ENCODE results near the gene G6PC3. TPM values are rescaled to one million over a fixed set of nuclear protein-coding genes. Genes with fewer than 3 reads are reported as not detected.

The G6PC3 gene
- total RNA-seq, 3 donors from 2014 or later (not counting 1 experiment from before 2014, with no cell fraction given) = 18.2 to 21.7 (median 20.6) TPM

DNA sequence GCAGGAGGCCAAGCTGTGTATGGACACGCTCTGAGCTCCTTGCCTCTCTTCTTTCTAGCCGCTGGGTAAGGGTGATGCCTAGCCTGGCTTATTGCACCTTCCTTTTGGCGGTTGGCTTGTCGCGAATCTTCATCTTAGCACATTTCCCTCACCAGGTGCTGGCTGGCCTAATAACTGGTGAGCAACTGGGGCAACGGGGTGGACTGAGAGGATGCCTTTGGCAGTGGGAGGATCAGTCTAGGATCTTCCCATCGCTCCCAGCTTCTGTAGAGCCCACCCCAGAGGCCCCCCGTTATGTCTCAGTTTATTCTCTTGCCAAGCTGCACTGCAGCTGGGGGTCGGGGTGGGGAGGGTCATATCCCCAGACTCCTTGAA is 4.4 kb downstream of the G6PC3 start:
- Histone ChIP-seq H3K9me3 (ENCODE audit: control insufficient read depth, insufficient read depth, low read length) (no peaks in the 10 kb centered on the region), H3K4me3 (ENCODE audit: low read length) (no peak overlapping the region), H3K27ac (ENCODE audit: low read length) (no peak overlapping the region), H3K27me3 (ENCODE audit: control insufficient read depth, insufficient read depth, low read length) (no peaks in the 10 kb centered on the region), H3K4me1 (ENCODE audit: control insufficient read depth, insufficient read depth, low read length) (peaks cover 23% of the 10 kb centered on the region), H3K36me3 (ENCODE audit: control insufficient read depth, insufficient read depth, low read length) (peaks cover 37% of the 10 kb centered on the region)
- Mint-ChIP-seq H3K36me3 (no peaks in the 10 kb centered on the region), H3K9me3 (no peaks in the 10 kb centered on the region), H3K27ac (no peak overlapping the region), H3K4me3 (no peak overlapping the region), H3K27me3 (ENCODE audit: low read depth in 2 of 2) (no peaks in the 10 kb centered on the region), H3K4me1 (peaks cover 23 to 32% of the 10 kb centered on the region in 2 donors)
- TF ChIP-seq, protein P1, sequence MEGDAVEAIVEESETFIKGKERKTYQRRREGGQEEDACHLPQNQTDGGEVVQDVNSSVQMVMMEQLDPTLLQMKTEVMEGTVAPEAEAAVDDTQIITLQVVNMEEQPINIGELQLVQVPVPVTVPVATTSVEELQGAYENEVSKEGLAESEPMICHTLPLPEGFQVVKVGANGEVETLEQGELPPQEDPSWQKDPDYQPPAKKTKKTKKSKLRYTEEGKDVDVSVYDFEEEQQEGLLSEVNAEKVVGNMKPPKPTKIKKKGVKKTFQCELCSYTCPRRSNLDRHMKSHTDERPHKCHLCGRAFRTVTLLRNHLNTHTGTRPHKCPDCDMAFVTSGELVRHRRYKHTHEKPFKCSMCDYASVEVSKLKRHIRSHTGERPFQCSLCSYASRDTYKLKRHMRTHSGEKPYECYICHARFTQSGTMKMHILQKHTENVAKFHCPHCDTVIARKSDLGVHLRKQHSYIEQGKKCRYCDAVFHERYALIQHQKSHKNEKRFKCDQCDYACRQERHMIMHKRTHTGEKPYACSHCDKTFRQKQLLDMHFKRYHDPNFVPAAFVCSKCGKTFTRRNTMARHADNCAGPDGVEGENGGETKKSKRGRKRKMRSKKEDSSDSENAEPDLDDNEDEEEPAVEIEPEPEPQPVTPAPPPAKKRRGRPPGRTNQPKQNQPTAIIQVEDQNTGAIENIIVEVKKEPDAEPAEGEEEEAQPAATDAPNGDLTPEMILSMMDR (IDR thresholded peaks at IDR 0.05) = no peak
- no peak for ATAC-seq
- DNase-seq = no peak
- intact Hi-C loops (cut with micrococcal nuclease) = loop anchor here (5.0 kb wide), 1 partner anchor 47 kb away; the partner anchor contains the start of gene HDAC5
- 91% methylated on average over 9 of the region's 9 CpGs for WGBS (ENCODE audit: insufficient coverage)

DNA sequence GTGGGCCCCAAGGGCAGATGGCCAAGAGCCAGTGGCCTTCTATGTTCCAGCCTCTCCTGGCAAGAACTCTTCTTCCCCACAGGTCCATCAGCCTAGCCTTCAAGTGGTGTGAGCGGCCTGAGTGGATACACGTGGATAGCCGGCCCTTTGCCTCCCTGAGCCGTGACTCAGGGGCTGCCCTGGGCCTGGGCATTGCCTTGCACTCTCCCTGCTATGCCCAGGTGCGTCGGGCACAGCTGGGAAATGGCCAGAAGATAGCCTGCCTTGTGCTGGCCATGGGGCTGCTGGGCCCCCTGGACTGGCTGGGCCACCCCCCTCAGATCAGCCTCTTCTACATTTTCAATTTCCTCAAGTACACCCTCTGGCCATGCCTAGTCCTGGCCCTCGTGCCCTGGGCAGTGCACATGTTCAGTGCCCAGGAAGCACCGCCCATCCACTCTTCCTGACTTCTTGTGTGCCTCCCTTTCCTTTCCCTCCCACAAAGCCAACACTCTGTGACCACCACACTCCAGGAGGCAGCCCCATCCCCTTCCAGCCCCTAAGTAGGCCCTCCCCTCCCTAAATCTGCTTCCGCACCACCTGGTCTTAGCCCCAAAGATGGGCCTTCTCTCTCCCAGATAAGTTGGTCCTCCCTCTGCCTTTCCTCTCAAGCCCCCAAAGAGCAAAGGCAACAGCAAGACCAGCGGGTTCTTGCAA is 5.2 kb downstream of the G6PC3 start:
- peak overlapping the region in 1 of 2 donors; percentile 52 for H3K27ac Mint-ChIP-seq

DNA sequence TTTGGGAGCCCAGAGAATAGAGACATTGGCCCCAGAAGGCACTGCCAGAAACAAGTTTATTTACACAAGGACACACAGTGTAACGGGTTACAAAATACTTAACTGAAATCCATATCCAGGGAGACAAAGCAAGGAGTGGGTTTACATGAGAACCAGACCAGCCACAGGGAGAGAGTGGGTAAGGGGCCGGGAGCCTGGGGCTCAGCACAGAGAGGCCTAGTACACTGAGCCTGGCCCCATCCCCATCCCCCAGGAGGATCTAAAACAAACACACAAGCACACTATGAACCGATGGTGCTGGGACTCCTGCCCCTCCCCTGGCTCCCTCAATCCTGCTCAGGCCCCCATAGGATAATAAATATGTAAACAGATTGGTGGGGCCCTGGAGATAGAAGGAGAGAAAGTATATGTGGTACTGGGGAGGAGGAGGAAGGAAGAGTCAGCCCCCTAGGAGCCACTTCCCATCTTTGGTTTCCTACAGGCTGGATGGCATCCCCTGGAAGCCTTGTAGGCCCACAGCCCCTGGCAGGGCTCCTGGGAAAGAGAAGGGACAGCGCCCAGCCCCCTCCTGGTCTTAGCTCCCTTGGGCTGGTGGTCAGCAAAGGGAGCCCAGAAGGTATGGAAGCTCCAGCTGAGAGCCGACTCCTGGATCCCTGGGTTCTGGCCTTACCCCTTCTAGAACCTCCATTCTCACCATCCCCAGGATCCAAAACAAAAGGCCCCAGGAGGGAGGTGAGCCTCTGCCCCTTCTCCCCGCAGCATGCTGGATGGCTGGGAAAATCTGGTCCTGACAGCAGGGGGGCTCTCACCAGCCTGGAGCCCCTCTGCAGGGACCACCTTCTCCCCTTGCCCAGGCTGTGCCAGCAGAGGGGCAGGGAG is 6.4 kb downstream of the G6PC3 start:
- Histone ChIP-seq H3K27ac (ENCODE audit: low read length) (no peak overlapping the region), H3K4me1 (ENCODE audit: control insufficient read depth, insufficient read depth, low read length) (peaks cover 6% of the 10 kb centered on the region), H3K27me3 (ENCODE audit: control insufficient read depth, insufficient read depth, low read length) (no peaks in the 10 kb centered on the region), H3K9me3 (ENCODE audit: control insufficient read depth, insufficient read depth, low read length) (no peaks in the 10 kb centered on the region), H3K4me3 (ENCODE audit: low read length) (no peak overlapping the region), H3K36me3 (ENCODE audit: control insufficient read depth, insufficient read depth, low read length) (peaks cover 41% of the 10 kb centered on the region)
- 96% methylated on average over 4 of the region's 6 CpGs for WGBS (ENCODE audit: insufficient coverage)
- Mint-ChIP-seq H3K4me1 (peaks cover 4 to 12% of the 10 kb centered on the region in 2 donors), H3K27me3 (ENCODE audit: low read depth in 2 of 2) (no peaks in the 10 kb centered on the region), H3K4me3 (no peak overlapping the region), H3K36me3 (no peaks in the 10 kb centered on the region), H3K9me3 (no peaks in the 10 kb centered on the region), H3K27ac (peak overlapping the region in 1 of 2 donors; percentile 52)
- intact Hi-C loops (cut with micrococcal nuclease) = no loop called here
- DNase-seq = no peak
- ATAC-seq = no peak
- TF ChIP-seq, protein P1 (IDR thresholded peaks at IDR 0.05) = no peak

More for the DNA sequence above, 5.2 kb downstream of the G6PC3 start:
- DNase-seq (no peak), ATAC-seq (no peak)
- no peaks in the 10 kb centered on the region for H3K9me3 ChIP-seq (ENCODE audit: control insufficient read depth, insufficient read depth, low read length)
- H3K27ac ChIP-seq (ENCODE audit: low read length) = no peak overlapping the region
- Mint-ChIP-seq H3K4me3 (no peak overlapping the region), H3K27me3 (ENCODE audit: low read depth in 2 of 2) (no peaks in the 10 kb centered on the region), H3K9me3 (no peaks in the 10 kb centered on the region), H3K36me3 (no peaks in the 10 kb centered on the region), H3K4me1 (peaks cover 16 to 24% of the 10 kb centered on the region in 2 donors)
- H3K4me1 ChIP-seq (ENCODE audit: control insufficient read depth, insufficient read depth, low read length) = peaks cover 18% of the 10 kb centered on the region
- no peaks in the 10 kb centered on the region for H3K27me3 ChIP-seq (ENCODE audit: control insufficient read depth, insufficient read depth, low read length)
- 92% methylated on average over 10 of the region's 10 CpGs for WGBS (ENCODE audit: insufficient coverage)
- TF ChIP-seq, protein P1 (IDR thresholded peaks at IDR 0.05) = no peak
- intact Hi-C loops (cut with micrococcal nuclease) = no loop called here
- H3K4me3 ChIP-seq (ENCODE audit: low read length) = no peak overlapping the region
- H3K36me3 ChIP-seq (ENCODE audit: control insufficient read depth, insufficient read depth, low read length) = peaks cover 39% of the 10 kb centered on the region
